Mesothelial cell of epicardium (in vitro differentiated cells): ENCODE measurements around the gene PDK4. TPM values are rescaled to one million over a fixed set of nuclear protein-coding genes. Genes with fewer than 3 reads are reported as not detected.

ENCODE experiments used
- DNase-seq, 2 experiments: peaks; one replicate each; pipeline ENCODE4 v3.0.0; 2021; ENCODE audit warnings: low spot score in 2 of 2; ENCODE audit not compliant: unreplicated experiment in 2 of 2
- H3K27ac Mint-ChIP-seq: 2 replicates; pipeline ENCODE4 v1.8.0; 2021; ENCODE audit warnings: mixed read lengths
- H3K27me3 Mint-ChIP-seq: 2 replicates; pipeline ENCODE4 v1.8.0; 2021; ENCODE audit warnings: low read depth, mixed read lengths
- H3K36me3 Mint-ChIP-seq: 2 replicates; pipeline ENCODE4 v1.8.0; 2021; ENCODE audit warnings: mixed read lengths
- H3K4me1 Mint-ChIP-seq: 2 replicates; pipeline ENCODE4 v1.8.0; 2021; ENCODE audit warnings: mixed read lengths
- H3K4me3 Mint-ChIP-seq: 2 replicates; pipeline ENCODE4 v1.8.0; 2021; ENCODE audit warnings: mild to moderate bottlenecking, moderate library complexity, mixed read lengths
- H3K9me3 Mint-ChIP-seq: 2 replicates; pipeline ENCODE4 v1.8.0; 2021; ENCODE audit warnings: mixed read lengths
- CTCF ChIP-seq: fragments of 200-600 bp; sonication (generic); IDR thresholded peaks from one replicate; pipeline ENCODE4 v1.5.0; 2021; ENCODE audit warnings: antibody characterized with exemption; ENCODE audit not compliant: unreplicated experiment
- total RNA-seq: library from RNA; stranded (reverse); gene quantifications from 3 replicates; pipeline ENCODE4 v1.2.1, GENCODE V29; 2021

Gene PDK4
- total RNA-seq, 1 donor from 2014 or later: 0.98 TPM

GRCh38 chr7:95593343-95593742 is 3.0 kb downstream of the PDK4 start:
- Mint-ChIP-seq H3K9me3 (no peaks in the 10 kb centered on the region), H3K4me1 (peaks cover 13% of the 10 kb centered on the region), H3K4me3 (no peak overlapping the region), H3K36me3 (no peaks in the 10 kb centered on the region), H3K27ac (no peak overlapping the region), H3K27me3 (peaks cover 13% of the 10 kb centered on the region)
- DNase-seq: no peak
- TF ChIP-seq CTCF: no peak

- H3K4me3 Mint-ChIP-seq: no peak overlapping the region
- H3K4me1 Mint-ChIP-seq: peaks cover 13% of the 10 kb centered on the region
- H3K27me3 Mint-ChIP-seq: peaks cover 13% of the 10 kb centered on the region
- H3K36me3 Mint-ChIP-seq: no peaks in the 10 kb centered on the region
- no peak for TF ChIP-seq CTCF
- DNase-seq: no peak
- H3K9me3 Mint-ChIP-seq: no peaks in the 10 kb centered on the region
- no peak overlapping the region for H3K27ac Mint-ChIP-seq
These were observed 3.7 kb downstream of the PDK4 start for GRCh38 chr7:95592570-95592969.

- Mint-ChIP-seq H3K9me3 (no peaks in the 10 kb centered on the region), H3K4me3 (no peak overlapping the region), H3K27ac (no peak overlapping the region), H3K27me3 (peaks cover 6% of the 10 kb centered on the region), H3K4me1 (peaks cover 5% of the 10 kb centered on the region), H3K36me3 (no peaks in the 10 kb centered on the region)
- no peak for TF ChIP-seq CTCF
- DNase-seq: no peak
These were observed 5.7 kb downstream of the PDK4 start for GRCh38 chr7:95590387-95591248.

- DNase-seq: no peak
- Mint-ChIP-seq H3K36me3 (no peaks in the 10 kb centered on the region), H3K27me3 (peaks cover 2% of the 10 kb centered on the region), H3K4me1 (peaks cover 3% of the 10 kb centered on the region), H3K9me3 (no peaks in the 10 kb centered on the region), H3K4me3 (no peak overlapping the region), H3K27ac (no peak overlapping the region)
- TF ChIP-seq CTCF: no peak
These were observed 6.5 kb downstream of the PDK4 start for GRCh38 chr7:95589766-95590165.

GRCh38 chr7:95589031-95589430 is 7.3 kb downstream of the PDK4 start:
- Mint-ChIP-seq H3K27ac (no peak overlapping the region), H3K4me1 (peaks cover 3% of the 10 kb centered on the region), H3K27me3 (peaks cover 2% of the 10 kb centered on the region), H3K4me3 (no peak overlapping the region), H3K36me3 (no peaks in the 10 kb centered on the region), H3K9me3 (no peaks in the 10 kb centered on the region)
- DNase-seq: no peak
- TF ChIP-seq CTCF: no peak
